Skeletal muscle tissue (tissue), 4 donors: Measurements from ENCODE around the gene TLE3. TPM values are rescaled to one million over a fixed set of nuclear protein-coding genes. Genes with fewer than 3 reads are reported as not detected.

ENCODE experiments used
- H3K27ac ChIP-seq: one replicate; pipeline ENCODE4 v1.7.0; 2013; ENCODE audit warnings: mild to moderate bottlenecking, low read depth, low read length, inconsistent platforms
- H3K27me3 ChIP-seq, 3 donors: one replicate each; pipeline ENCODE4 v1.7.0; 2013; ENCODE audit warnings: low read length in 3 of 3; ENCODE audit not compliant: control insufficient read depth in 3 of 3, insufficient read depth in 3 of 3
- H3K36me3 ChIP-seq, 3 donors: one replicate each; pipeline ENCODE4 v1.7.0; 2013; ENCODE audit warnings: low read length in 3 of 3; ENCODE audit not compliant: control insufficient read depth in 3 of 3, insufficient read depth in 3 of 3
- H3K4me1 ChIP-seq, 3 donors: one replicate each; pipeline ENCODE4 v1.7.0; 2013; ENCODE audit warnings: low read length in 3 of 3, mild to moderate bottlenecking in 3 of 3; ENCODE audit not compliant: control insufficient read depth in 3 of 3, insufficient read depth in 3 of 3
- H3K4me3 ChIP-seq, 3 donors: one replicate each; pipeline ENCODE4 v1.7.0; 2013; ENCODE audit warnings: low read length in 3 of 3
- H3K9ac ChIP-seq, 3 donors: one replicate each; pipeline ENCODE4 v1.7.0; 2013; ENCODE audit warnings: low read length in 3 of 3, mild to moderate bottlenecking in 3 of 3, moderate library complexity in 2 of 3, low read depth in 1 of 3
- H3K9me3 ChIP-seq, 3 donors: one replicate each; pipeline ENCODE4 v1.7.0; 2013; ENCODE audit warnings: low read length in 3 of 3; ENCODE audit not compliant: control insufficient read depth in 3 of 3
- total RNA-seq: library from RNA; depleted of rRNA; stranded (reverse); fragments of >200 nt; gene quantifications from one replicate; pipeline ENCODE4 v1.2.3, GENCODE V29; 2014
- donor health status: Osteomylitis.

TLE3 gene
- total RNA-seq, 1 donor from 2014 or later = 13.6 TPM

DNA sequence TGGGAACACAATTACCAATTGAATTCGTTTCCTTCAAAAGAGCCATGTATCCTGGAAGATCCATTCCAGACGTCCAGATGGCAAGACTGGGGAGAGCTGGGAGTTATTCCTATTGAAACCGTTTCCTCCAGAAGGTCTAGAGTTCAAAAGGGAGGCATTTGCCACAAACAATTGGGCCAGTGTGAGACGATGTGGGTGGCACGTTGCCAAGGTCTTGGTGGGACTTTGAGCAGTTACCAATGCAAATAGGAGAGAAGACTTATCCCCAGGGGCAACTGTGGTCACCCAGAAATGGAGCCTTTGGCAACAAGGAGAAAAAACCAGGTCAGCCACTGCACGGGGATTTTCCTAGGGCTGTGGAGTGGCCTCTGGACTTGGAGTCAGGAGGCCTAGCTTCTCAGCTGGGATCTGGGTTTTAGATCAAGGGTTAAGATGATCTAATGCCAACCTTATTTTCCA, 29.6 kb upstream of the TLE3 start:
- Histone ChIP-seq H3K4me1 (peaks cover 17 to 23% (median 20%) of the 10 kb centered on the region in 3 donors), H3K4me3 (no peak overlapping the region), H3K36me3 (no peaks in the 10 kb centered on the region), H3K9me3 (no peaks in the 10 kb centered on the region), H3K9ac (no peak overlapping the region), H3K27ac (no peak overlapping the region), H3K27me3 (peaks cover 0 to 3% (median 0%) of the 10 kb centered on the region in 3 donors)

DNA sequence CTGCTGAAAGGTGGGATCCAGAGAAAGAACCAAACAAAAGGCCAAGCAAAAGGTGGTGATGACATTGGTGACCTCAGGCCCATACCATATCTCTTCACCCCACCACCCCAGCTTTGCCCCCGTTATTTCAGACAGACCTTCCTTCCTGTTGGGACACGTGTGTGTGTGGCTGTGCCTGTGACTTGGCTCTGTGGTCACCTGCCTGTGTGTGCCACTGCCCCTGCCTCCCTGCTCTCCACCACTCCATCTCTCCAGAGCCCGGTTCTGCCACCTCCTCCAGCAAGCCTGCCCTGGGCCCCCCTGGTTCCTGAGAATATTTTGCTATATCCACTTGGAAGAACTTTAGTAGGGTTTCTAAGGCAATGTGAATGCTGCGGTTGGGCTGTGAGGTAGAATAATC, 28.6 kb upstream of the TLE3 start:
- no peaks in the 10 kb centered on the region for H3K36me3 ChIP-seq
- no peak overlapping the region for H3K27ac ChIP-seq
- H3K9ac ChIP-seq = no peak overlapping the region
- H3K4me1 ChIP-seq = peaks cover 9 to 19% (median 14%) of the 10 kb centered on the region in 3 donors
- peaks cover 0 to 3% (median 0%) of the 10 kb centered on the region in 3 donors for H3K27me3 ChIP-seq
- no peak overlapping the region for H3K4me3 ChIP-seq
- no peaks in the 10 kb centered on the region for H3K9me3 ChIP-seq

DNA sequence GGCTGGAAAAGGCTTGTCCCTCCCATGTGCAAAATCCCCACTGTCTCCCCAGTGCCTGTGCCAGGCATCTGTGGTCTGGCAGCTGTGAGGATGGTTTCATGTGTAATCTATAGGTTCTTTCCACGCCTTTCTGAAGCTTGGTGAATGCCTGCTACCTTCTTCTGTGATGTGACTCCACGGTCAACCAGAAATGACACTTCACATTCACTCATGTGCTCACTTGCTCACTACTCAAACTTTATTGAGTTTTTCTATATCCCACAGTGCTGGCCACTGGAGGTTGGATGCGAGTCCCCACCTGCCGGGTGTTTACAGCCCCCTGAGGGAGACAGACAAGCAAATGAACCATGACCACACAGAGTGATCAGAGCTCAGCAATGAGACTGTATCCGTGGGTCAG, 27.9 kb upstream of the TLE3 start:
- H3K4me3 ChIP-seq = no peak overlapping the region
- H3K4me1 ChIP-seq = peaks cover 16 to 18% (median 17%) of the 10 kb centered on the region in 3 donors
- H3K36me3 ChIP-seq = no peaks in the 10 kb centered on the region
- no peak overlapping the region for H3K27ac ChIP-seq
- H3K27me3 ChIP-seq = peaks cover 0 to 3% (median 0%) of the 10 kb centered on the region in 3 donors
- H3K9me3 ChIP-seq = no peaks in the 10 kb centered on the region
- no peak overlapping the region for H3K9ac ChIP-seq

DNA sequence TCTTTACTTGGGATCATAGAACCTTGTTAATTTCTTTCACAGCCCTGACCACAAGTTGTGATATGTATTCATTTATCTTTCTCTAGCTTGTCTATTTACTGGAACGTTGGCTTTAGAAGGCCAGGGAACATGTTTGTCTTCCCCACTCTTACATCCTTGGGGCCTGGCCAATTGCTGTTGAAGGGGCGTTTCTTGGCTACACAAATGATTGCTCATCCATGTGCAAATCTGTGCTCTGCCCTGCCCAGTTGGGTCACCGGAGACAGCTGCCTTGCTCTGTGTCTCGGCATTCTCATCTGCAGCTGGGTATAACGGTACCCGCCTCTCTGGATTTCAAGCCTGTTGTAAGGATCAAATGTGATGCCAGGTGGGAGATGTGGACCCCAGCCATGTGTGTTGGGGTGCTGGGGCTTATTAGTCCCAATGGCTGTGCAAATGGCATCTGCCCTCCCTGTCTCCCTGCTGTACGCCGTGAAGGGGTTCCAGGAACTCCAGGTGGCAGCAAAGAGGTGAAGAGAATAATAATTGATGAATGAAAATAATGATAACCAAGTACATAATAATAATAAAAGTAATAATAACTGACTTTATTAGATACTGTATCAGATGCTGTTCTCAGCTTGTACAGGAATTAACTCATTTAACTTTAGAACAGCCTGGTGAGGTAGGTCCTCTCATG, 24.0 kb upstream of the TLE3 start:
- Histone ChIP-seq H3K36me3 (no peaks in the 10 kb centered on the region), H3K27ac (peak overlapping the region; percentile 50), H3K27me3 (peaks cover 0 to 3% (median 0%) of the 10 kb centered on the region in 3 donors), H3K9ac (no peak overlapping the region), H3K4me1 (peaks cover 12 to 13% (median 12%) of the 10 kb centered on the region in 3 donors), H3K9me3 (no peaks in the 10 kb centered on the region), H3K4me3 (no peak overlapping the region)

DNA sequence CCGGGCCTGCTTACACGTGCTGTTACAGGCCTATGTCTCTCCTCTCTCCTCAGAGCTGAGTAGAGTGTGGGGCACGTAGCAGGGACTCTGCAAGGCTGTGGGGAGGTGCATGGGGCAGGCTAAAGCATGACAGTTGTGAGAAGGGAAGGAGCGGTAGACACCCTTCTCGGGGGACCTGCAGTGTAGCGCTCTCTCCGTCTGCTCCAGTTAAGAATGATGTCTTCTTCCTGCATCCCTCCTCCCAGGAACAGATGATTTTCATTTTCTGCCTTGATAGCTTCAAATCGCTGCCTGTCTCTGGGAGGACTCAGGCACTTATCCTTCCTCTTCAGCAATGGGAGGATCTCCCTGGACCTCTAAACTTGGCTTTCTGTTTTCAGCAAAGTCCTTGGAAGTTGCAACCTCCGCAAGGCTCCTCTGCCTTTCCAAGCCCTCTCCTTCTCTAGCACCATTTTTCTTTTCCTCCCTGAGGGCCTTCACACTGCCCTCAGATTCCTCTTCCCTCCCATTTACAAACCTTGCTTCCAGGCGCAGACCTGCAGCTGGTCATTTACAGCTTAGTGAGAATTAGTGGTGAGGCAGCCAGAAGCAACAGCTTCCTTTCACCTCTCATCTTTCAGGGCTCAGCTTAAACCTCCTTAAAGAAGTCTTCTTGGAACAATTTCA, 23.4 kb upstream of the TLE3 start:
- Histone ChIP-seq H3K36me3 (no peaks in the 10 kb centered on the region), H3K4me3 (no peak overlapping the region), H3K9ac (no peak overlapping the region), H3K27me3 (peaks cover 0 to 3% (median 3%) of the 10 kb centered on the region in 3 donors), H3K4me1 (peaks cover 10 to 12% (median 12%) of the 10 kb centered on the region in 3 donors), H3K9me3 (no peaks in the 10 kb centered on the region), H3K27ac (peak overlapping the region; percentile 50)

DNA sequence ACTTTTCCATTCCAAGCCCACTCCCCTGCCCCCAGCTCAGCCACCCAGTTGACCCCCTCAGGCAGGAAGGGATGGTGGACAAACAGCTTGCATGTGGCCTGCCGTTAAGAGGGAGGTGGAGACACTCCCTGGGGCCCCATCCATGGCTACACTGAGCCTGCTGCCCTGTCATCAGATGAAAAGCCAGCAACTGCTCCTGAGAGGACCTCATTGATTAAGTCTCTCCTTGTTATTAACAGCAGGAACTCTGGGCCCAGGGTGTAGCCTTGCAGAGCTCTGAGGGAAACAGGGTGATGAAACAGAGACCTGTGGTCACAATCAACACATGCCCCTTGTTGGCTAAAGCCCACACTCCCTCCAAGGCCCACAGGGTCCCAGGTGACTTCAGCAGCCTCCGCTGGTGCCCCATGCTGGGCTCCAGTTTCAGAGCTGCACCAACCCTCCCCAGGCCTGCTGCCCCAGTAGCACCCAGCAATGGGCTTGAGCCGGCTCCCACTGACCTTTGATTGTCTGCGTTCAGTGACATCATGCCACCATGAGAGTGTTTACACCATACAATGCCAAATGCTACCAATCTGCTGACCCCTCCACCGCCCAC, 22.3 kb upstream of the TLE3 start:
- no peak overlapping the region for H3K27ac ChIP-seq
- no peak overlapping the region for H3K9ac ChIP-seq
- peaks cover 10 to 12% (median 12%) of the 10 kb centered on the region in 3 donors for H3K4me1 ChIP-seq
- H3K36me3 ChIP-seq = no peaks in the 10 kb centered on the region
- peaks cover 0 to 3% (median 0%) of the 10 kb centered on the region in 3 donors for H3K27me3 ChIP-seq
- no peak overlapping the region for H3K4me3 ChIP-seq
- H3K9me3 ChIP-seq = no peaks in the 10 kb centered on the region

DNA sequence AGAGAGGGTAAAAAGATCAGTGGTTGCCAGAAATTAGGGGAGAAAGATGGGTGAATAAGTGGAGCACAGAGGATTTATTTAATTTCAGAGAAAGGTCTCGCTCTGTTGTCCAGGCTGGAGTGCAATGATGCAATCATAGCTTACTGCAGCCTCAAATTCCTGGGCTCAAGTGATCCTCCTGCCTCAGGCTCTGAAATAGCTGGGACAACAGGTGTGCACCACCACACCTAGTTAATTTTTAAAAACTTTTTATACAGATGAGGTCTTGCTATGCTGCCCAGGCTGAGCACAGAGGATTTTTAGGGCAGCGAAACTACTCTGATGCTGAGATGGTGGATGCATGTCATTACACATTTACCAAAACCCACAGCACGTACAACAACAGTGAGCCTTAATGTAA, 20.9 kb upstream of the TLE3 start:
- Histone ChIP-seq H3K27me3 (peaks cover 0 to 3% (median 0%) of the 10 kb centered on the region in 3 donors), H3K4me1 (peaks cover 10 to 12% (median 12%) of the 10 kb centered on the region in 3 donors), H3K36me3 (no peaks in the 10 kb centered on the region), H3K9ac (no peak overlapping the region), H3K9me3 (no peaks in the 10 kb centered on the region), H3K4me3 (no peak overlapping the region), H3K27ac (no peak overlapping the region)

DNA sequence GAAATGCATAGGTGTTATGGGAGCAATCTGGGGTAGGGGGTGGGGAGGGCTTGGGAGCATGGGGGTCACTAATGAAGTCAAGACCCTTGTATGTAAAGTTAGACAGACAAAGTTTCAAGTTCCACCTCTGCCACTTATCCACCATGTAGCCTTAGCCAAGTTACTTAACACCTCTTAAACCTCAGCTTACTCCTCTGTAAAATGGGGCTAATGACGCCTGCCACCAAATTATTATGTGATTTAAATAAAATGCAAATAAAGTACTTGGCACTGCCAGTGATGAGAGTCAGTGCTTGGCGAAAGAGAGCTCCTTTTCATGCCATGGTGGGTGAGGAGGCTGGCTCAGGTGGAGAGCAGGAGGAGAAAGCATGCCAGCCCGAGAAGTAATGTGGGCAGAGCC, 18.6 kb upstream of the TLE3 start:
- H3K4me1 ChIP-seq = peaks cover 8 to 13% (median 12%) of the 10 kb centered on the region in 3 donors
- peaks cover 0 to 3% (median 0%) of the 10 kb centered on the region in 3 donors for H3K27me3 ChIP-seq

DNA sequence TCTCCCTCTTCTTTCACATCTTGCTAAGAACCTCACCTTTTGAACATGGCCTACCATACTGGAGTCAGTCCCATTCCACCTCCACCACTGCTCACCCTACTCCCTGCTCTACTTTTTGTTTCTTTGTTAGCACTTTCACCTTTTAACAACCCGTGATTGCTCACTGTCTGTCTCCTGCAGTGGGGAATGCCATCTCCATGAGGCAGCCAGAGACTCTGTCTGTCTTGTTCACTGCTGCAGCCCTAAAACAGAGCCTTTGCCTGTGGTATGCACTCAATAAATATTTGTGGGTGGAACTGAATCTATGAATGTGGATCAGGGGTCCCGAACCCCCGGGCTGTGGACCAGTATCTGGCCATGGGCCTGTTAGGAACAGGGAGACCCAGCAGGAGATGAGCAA, 16.5 kb upstream of the TLE3 start:
- Histone ChIP-seq H3K27me3 (peaks cover 0 to 3% (median 0%) of the 10 kb centered on the region in 3 donors), H3K27ac (no peak overlapping the region), H3K9ac (no peak overlapping the region), H3K4me3 (no peak overlapping the region), H3K36me3 (no peaks in the 10 kb centered on the region), H3K4me1 (peaks cover 10 to 11% (median 11%) of the 10 kb centered on the region in 3 donors), H3K9me3 (no peaks in the 10 kb centered on the region)

More for the DNA sequence above, 18.6 kb upstream of the TLE3 start:
- Histone ChIP-seq H3K4me3 (no peak overlapping the region), H3K9me3 (no peaks in the 10 kb centered on the region), H3K36me3 (no peaks in the 10 kb centered on the region), H3K9ac (no peak overlapping the region), H3K27ac (no peak overlapping the region)

DNA sequence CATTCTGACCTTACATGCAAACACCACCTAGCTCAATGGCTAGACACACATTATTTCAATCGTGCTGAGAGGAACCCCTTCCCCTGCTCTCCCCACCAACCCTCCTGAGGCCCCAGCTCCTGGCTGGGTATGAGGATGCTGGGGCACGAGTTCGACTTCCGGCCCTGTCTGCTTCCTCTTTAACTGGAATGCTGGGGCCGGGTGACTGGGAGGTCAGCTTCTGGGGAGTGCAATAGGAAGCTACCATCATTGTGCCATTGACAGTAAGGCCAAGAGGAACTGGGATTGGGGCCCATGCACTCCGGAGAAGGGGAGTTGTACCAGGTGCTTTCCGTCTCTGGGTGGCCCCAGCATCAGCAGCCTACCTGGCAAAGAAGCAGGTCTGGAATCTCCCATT, 15.6 kb upstream of the TLE3 start:
- Histone ChIP-seq H3K4me1 (peaks cover 10 to 11% (median 11%) of the 10 kb centered on the region in 3 donors), H3K9me3 (no peaks in the 10 kb centered on the region), H3K9ac (no peak overlapping the region), H3K27me3 (peaks cover 0 to 3% (median 0%) of the 10 kb centered on the region in 3 donors), H3K36me3 (no peaks in the 10 kb centered on the region), H3K4me3 (no peak overlapping the region), H3K27ac (no peak overlapping the region)
